Parathyroid adenoma (tissue), 2 donors: Measurements from ENCODE around the gene CMYA5.
"Not testable (repeated sequence)": the region's sequence is repeated elsewhere in the genome, so short reads cannot be mapped to it uniquely, and the experiment has no call there.

ENCODE experiments used
- H2AFZ ChIP-seq: fragments of 300-600 bp; sonication (generic); one replicate; pipeline ENCODE4 v1.7.0; 2017; ENCODE audit warnings: antibody characterized with exemption, mild to moderate bottlenecking
- H3K27ac ChIP-seq: fragments of 300-600 bp; sonication (generic); one replicate; pipeline ENCODE4 v1.7.0; 2017
- H3K27me3 ChIP-seq: fragments of 300-600 bp; sonication (generic); one replicate; pipeline ENCODE4 v1.7.0; 2017; ENCODE audit warnings: low read length; ENCODE audit not compliant: control insufficient read depth, insufficient read depth
- H3K36me3 ChIP-seq: fragments of 300-600 bp; sonication (generic); one replicate; pipeline ENCODE4 v1.7.0; 2017; ENCODE audit warnings: low read length; ENCODE audit not compliant: control insufficient read depth, insufficient read depth
- H3K4me1 ChIP-seq: fragments of 300-600 bp; sonication (generic); one replicate; pipeline ENCODE4 v1.7.0; 2017; ENCODE audit warnings: control low read depth
- H3K4me2 ChIP-seq: fragments of 300-600 bp; sonication (generic); one replicate; pipeline ENCODE4 v1.7.0; 2017; ENCODE audit warnings: low read length
- H3K4me3 ChIP-seq: fragments of 300-600 bp; sonication (generic); one replicate; pipeline ENCODE4 v1.7.0; 2017; ENCODE audit warnings: low read depth, low read length
- H3K79me2 ChIP-seq: fragments of 300-600 bp; sonication (generic); one replicate; pipeline ENCODE4 v1.7.0; 2017; ENCODE audit warnings: control low read depth
- H3K9ac ChIP-seq: fragments of 300-600 bp; sonication (generic); one replicate; pipeline ENCODE4 v1.7.0; 2017; ENCODE audit warnings: mild to moderate bottlenecking
- H3K9me3 ChIP-seq: fragments of 300-600 bp; sonication (generic); one replicate; pipeline ENCODE4 v1.7.0; 2017; ENCODE audit warnings: low read length; ENCODE audit not compliant: control insufficient read depth
- TF ChIP-seq, protein P1 (sequence below): fragments of 300-600 bp; sonication (generic); IDR thresholded peaks from one replicate; pipeline ENCODE4 v1.7.0; 2017; ENCODE audit warnings: antibody characterized with exemption, mild to moderate bottlenecking
- donor health status: primary hyperparathyroidism.

Gene CMYA5

DNA sequence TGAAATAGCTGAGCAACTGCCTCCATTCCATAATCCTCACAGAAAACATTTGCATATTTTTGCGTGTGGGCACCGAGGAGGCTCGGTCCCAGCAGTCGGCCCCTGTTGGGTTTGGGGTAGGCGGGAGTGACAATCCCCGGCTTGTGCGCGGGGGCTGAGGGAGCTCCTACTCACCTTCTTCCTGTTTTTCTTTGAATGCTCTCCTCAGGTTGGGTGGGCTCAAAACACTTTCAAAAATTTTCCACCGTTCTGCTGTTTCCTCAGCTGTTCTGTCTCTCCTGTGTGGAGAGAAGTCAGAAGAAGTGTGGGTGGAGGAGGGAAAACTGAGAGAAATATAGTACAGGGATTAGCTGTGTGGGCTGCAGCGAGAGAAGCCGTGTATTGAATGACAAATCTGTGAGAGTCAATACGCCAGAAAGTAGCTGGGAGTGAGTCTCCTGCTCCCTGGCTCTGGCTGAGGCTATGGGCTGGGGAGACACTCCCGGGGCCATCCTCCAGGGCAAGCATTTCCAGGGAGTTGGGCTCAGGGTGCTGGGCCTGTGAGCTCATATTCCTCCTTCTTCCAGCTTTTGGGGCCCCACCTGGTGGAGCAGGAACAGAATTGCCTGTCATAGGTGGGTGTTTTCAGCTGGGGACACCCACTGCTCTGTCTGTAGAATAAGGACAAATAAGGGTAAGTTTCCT lies 84.7 kb downstream of the CMYA5 start:
- Histone ChIP-seq H3K79me2 (no peaks in the 10 kb centered on the region), H2AFZ (no peak overlapping the region), H3K36me3 (no peaks in the 10 kb centered on the region), H3K9me3 (no peaks in the 10 kb centered on the region), H3K27me3 (no peaks in the 10 kb centered on the region), H3K27ac (no peak overlapping the region), H3K4me3 (no peak overlapping the region), H3K9ac (no peak overlapping the region), H3K4me1 (no peaks in the 10 kb centered on the region), H3K4me2 (no peak overlapping the region)
- TF ChIP-seq, protein P1, sequence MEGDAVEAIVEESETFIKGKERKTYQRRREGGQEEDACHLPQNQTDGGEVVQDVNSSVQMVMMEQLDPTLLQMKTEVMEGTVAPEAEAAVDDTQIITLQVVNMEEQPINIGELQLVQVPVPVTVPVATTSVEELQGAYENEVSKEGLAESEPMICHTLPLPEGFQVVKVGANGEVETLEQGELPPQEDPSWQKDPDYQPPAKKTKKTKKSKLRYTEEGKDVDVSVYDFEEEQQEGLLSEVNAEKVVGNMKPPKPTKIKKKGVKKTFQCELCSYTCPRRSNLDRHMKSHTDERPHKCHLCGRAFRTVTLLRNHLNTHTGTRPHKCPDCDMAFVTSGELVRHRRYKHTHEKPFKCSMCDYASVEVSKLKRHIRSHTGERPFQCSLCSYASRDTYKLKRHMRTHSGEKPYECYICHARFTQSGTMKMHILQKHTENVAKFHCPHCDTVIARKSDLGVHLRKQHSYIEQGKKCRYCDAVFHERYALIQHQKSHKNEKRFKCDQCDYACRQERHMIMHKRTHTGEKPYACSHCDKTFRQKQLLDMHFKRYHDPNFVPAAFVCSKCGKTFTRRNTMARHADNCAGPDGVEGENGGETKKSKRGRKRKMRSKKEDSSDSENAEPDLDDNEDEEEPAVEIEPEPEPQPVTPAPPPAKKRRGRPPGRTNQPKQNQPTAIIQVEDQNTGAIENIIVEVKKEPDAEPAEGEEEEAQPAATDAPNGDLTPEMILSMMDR = no peak

DNA sequence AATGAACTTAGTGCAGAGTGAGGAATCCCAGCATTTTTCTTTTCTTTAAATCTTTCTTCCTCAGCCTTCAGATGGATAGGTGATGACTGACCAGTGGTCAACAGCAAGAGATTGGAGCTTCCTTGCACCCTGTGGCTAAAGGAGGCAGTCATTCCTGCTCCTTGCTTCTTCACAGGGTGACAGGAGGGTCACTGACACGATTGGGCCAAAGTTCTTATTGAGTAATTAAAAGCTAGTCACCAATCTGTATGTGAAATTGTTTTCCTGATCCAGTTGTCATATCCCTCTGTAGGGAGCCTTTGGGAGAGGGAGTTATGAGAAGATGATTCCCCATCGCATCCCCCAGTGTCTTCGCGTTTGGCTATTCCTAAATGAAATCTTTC lies 85.2 kb downstream of the CMYA5 start:
- no peaks in the 10 kb centered on the region for H3K27me3 ChIP-seq
- H3K4me2 ChIP-seq = no peak overlapping the region
- H3K4me1 ChIP-seq = no peaks in the 10 kb centered on the region
- no peak overlapping the region for H3K4me3 ChIP-seq
- TF ChIP-seq, protein P1 = no peak
- H3K27ac ChIP-seq = no peak overlapping the region
- no peaks in the 10 kb centered on the region for H3K9me3 ChIP-seq
- H3K36me3 ChIP-seq = no peaks in the 10 kb centered on the region
- H2AFZ ChIP-seq = no peak overlapping the region
- no peaks in the 10 kb centered on the region for H3K79me2 ChIP-seq
- H3K9ac ChIP-seq = no peak overlapping the region

DNA sequence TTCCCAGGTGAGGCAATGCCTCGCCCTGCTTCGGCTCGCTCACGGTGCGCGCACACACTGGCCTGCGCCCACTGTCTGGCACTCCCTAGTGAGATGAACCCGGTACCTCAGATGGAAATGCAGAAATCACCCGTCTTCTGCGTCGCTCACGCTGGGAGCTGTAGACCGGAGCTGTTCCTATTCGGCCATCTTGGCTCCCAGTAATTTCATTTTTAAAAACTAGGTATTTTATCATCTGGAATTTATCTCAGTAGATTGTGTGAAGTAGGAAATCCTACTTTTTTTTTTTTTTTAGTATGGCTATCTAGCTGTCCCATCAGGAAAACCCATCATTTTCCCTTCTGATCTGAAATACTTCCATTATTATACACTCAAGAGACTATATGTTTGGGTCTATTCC lies 95.1 kb downstream of the CMYA5 start:
- not testable (repeated sequence) for H3K9me3 ChIP-seq, H3K4me3 ChIP-seq

DNA sequence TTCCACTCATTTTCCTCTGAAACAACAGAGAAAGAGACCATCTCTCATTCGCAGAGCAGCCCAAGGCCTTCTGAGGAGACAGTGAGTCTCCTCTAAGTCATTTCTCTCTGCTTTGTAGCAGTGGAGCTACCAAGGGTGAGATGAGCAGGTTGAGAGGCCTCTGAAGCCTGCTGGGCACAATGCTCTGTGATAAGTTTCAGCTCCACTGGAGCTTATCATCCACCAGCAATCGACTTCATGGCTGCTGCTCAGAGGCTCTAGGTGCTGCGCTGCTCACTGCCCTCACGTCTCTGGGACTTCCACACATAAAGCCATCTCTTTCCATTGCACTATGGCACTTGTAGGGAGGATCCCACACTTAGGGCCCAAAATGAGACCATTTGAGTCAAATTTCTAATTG lies 96.3 kb downstream of the CMYA5 start:
- no peaks in the 10 kb centered on the region for H3K79me2 ChIP-seq
- peaks cover 8% of the 10 kb centered on the region for H3K4me1 ChIP-seq
- no peak overlapping the region for H3K4me3 ChIP-seq
- no peaks in the 10 kb centered on the region for H3K36me3 ChIP-seq
- H3K4me2 ChIP-seq = no peak overlapping the region
- H3K27me3 ChIP-seq = no peaks in the 10 kb centered on the region
- H3K9ac ChIP-seq = no peak overlapping the region
- TF ChIP-seq, protein P1 = no peak
- peak overlapping the region; percentile 33 for H3K27ac ChIP-seq
- H3K9me3 ChIP-seq = no peaks in the 10 kb centered on the region
- H2AFZ ChIP-seq = peak overlapping the region; percentile 47

More for the DNA sequence above, 95.1 kb downstream of the CMYA5 start:
- H3K79me2 ChIP-seq, H3K4me1 ChIP-seq, H3K36me3 ChIP-seq, H3K27me3 ChIP-seq, H3K4me2 ChIP-seq, H3K9ac ChIP-seq: not testable (repeated sequence)
- Histone ChIP-seq H2AFZ (peak overlapping the region; percentile 57), H3K27ac (peak overlapping the region; percentile 88)

DNA sequence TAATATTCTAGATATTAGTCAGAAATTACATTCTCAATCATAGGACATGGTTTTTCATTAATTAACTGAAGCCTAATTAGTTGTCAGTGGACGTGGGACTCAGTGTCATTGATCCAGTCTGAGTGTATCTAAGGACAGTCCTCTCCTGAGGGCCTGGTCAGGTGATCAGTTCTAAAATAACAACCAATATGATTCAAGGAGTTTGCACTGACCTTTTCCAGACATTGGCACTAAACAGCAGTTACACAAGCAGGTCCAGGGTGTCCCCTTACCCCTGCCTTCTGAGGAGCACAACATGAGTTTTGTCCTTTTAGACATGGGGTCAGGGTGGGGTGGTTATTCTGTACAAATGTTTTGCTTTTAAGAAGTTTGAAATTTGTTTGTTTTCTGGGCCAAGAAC lies 97.8 kb downstream of the CMYA5 start:
- no peaks in the 10 kb centered on the region for H3K9me3 ChIP-seq
- H2AFZ ChIP-seq = no peak overlapping the region
- no peak overlapping the region for H3K9ac ChIP-seq
- H3K4me1 ChIP-seq = peaks cover 8% of the 10 kb centered on the region
- TF ChIP-seq, protein P1 = no peak
- H3K27me3 ChIP-seq = no peaks in the 10 kb centered on the region
- no peak overlapping the region for H3K27ac ChIP-seq
- H3K79me2 ChIP-seq = no peaks in the 10 kb centered on the region
- H3K36me3 ChIP-seq = no peaks in the 10 kb centered on the region
- H3K4me2 ChIP-seq = no peak overlapping the region
- H3K4me3 ChIP-seq = no peak overlapping the region
